Chondrocyte (in vitro differentiated cells): Measurements from ENCODE around the gene ASMTL. TPM values are rescaled to one million over a fixed set of nuclear protein-coding genes. Genes with fewer than 3 reads are reported as not detected.
"Not testable (repeated sequence)": the region's sequence is repeated elsewhere in the genome, so short reads cannot be mapped to it uniquely, and the experiment has no call there.

Experiments
- DNase-seq: peaks from one replicate; pipeline ENCODE4 v3.0.0; 2021; ENCODE audit warnings: mixed read lengths, low spot score
- H3K27ac Mint-ChIP-seq: one replicate; pipeline ENCODE4 v1.8.0; 2021; ENCODE audit warnings: mild to moderate bottlenecking, moderate library complexity, mixed read lengths; ENCODE audit not compliant: unreplicated experiment
- H3K27me3 Mint-ChIP-seq: 2 replicates; pipeline ENCODE4 v1.8.0; 2021; ENCODE audit warnings: low read depth, mixed read lengths
- H3K36me3 Mint-ChIP-seq: 2 replicates; pipeline ENCODE4 v1.8.0; 2021; ENCODE audit warnings: low read depth, mixed read lengths
- H3K4me1 Mint-ChIP-seq: 2 replicates; pipeline ENCODE4 v1.8.0; 2021; ENCODE audit warnings: low read depth, mild to moderate bottlenecking, mixed read lengths
- H3K4me3 Mint-ChIP-seq: one replicate; pipeline ENCODE4 v1.8.0; 2021; ENCODE audit warnings: mild to moderate bottlenecking, moderate library complexity, mixed read lengths; ENCODE audit not compliant: unreplicated experiment
- H3K9me3 Mint-ChIP-seq: 2 replicates; pipeline ENCODE4 v1.8.0; 2021; ENCODE audit warnings: low read depth, mixed read lengths
- CTCF ChIP-seq: fragments of 200-600 bp; sonication (generic); IDR thresholded peaks from 2 replicates; pipeline ENCODE4 v1.5.0; 2021; ENCODE audit warnings: antibody characterized with exemption, mild to moderate bottlenecking, moderate library complexity
- total RNA-seq: library from RNA; stranded (reverse); gene quantifications from 3 replicates; pipeline ENCODE4 v1.2.1, GENCODE V29; 2021

The ASMTL gene
- total RNA-seq, 1 donor from 2014 or later, result 19.6 TPM

- Mint-ChIP-seq H3K4me3 (no peak overlapping the region), H3K36me3 (no peaks in the 10 kb centered on the region), H3K9me3 (no peaks in the 10 kb centered on the region), H3K4me1 (no peaks in the 10 kb centered on the region), H3K27ac (no peak overlapping the region), H3K27me3 (peaks cover 7% of the 10 kb centered on the region)
- DNase-seq, result peak; percentile 59
- TF ChIP-seq CTCF, result no peak
These were observed 41.3 kb upstream of the ASMTL start for GRCh38 chrX:1493877-1494510.

- Mint-ChIP-seq H3K36me3 (no peaks in the 10 kb centered on the region), H3K4me3 (no peak overlapping the region), H3K27me3 (peaks cover 7% of the 10 kb centered on the region), H3K27ac (no peak overlapping the region), H3K9me3 (no peaks in the 10 kb centered on the region), H3K4me1 (no peaks in the 10 kb centered on the region)
- DNase-seq, result no peak
- TF ChIP-seq CTCF, result no peak
These were observed 40.7 kb upstream of the ASMTL start for GRCh38 chrX:1493412-1493811.

- H3K9me3 Mint-ChIP-seq, result no peaks in the 10 kb centered on the region
- H3K36me3 Mint-ChIP-seq, result no peaks in the 10 kb centered on the region
- DNase-seq, result no peak
- TF ChIP-seq CTCF, result no peak
- H3K27ac Mint-ChIP-seq, result no peak overlapping the region
- H3K4me1 Mint-ChIP-seq, result no peaks in the 10 kb centered on the region
- no peak overlapping the region for H3K4me3 Mint-ChIP-seq
- peaks cover 7% of the 10 kb centered on the region for H3K27me3 Mint-ChIP-seq
These were observed 39.8 kb upstream of the ASMTL start for GRCh38 chrX:1492421-1493012.

GRCh38 chrX:1491851-1492349 lies 39.2 kb upstream of the ASMTL start:
- no peaks in the 10 kb centered on the region for H3K36me3 Mint-ChIP-seq
- H3K27ac Mint-ChIP-seq, result no peak overlapping the region
- H3K27me3 Mint-ChIP-seq, result peaks cover 7% of the 10 kb centered on the region
- H3K4me3 Mint-ChIP-seq, result no peak overlapping the region
- H3K4me1 Mint-ChIP-seq, result no peaks in the 10 kb centered on the region
- peak; percentile 46 for DNase-seq
- no peak for TF ChIP-seq CTCF
- no peaks in the 10 kb centered on the region for H3K9me3 Mint-ChIP-seq

- H3K36me3 Mint-ChIP-seq, H3K4me1 Mint-ChIP-seq, H3K9me3 Mint-ChIP-seq, DNase-seq, H3K4me3 Mint-ChIP-seq, H3K27me3 Mint-ChIP-seq, H3K27ac Mint-ChIP-seq: not testable (repeated sequence)
These were observed 38.5 kb upstream of the ASMTL start for GRCh38 chrX:1491248-1491647.

- H3K36me3 Mint-ChIP-seq, result not testable (repeated sequence)
These were observed 38.0 kb upstream of the ASMTL start for GRCh38 chrX:1490723-1491122.

GRCh38 chrX:1489354-1489753 lies 36.6 kb upstream of the ASMTL start:
- not testable (repeated sequence) for H3K36me3 Mint-ChIP-seq, H3K27ac Mint-ChIP-seq, H3K4me1 Mint-ChIP-seq, H3K9me3 Mint-ChIP-seq, H3K27me3 Mint-ChIP-seq, DNase-seq, H3K4me3 Mint-ChIP-seq

More at GRCh38 chrX:1490723-1491122, 38.0 kb upstream of the ASMTL start:
- DNase-seq, H3K27me3 Mint-ChIP-seq, H3K9me3 Mint-ChIP-seq, H3K4me1 Mint-ChIP-seq, H3K27ac Mint-ChIP-seq, H3K4me3 Mint-ChIP-seq: not testable (repeated sequence)
